GM18861 (cell line): ENCODE data around the gene NANS.
"Not testable (repeated sequence)": the region's sequence is repeated elsewhere in the genome, so short reads cannot be mapped to it uniquely, and the experiment has no call there.

Experiments used
- ATAC-seq: cut with Tn5 transposase; IDR thresholded peaks from one replicate; pipeline ENCODE4 v1.9.1; 2021; ENCODE audit not compliant: unreplicated experiment

The NANS gene

GRCh38 chr9:98056269-98057137, at the start of gene NANS:
NANS (plus strand) TSS chr9:98056732; CDS start chr9:98056809, 77 bp downstream.
- peak; percentile 89 for ATAC-seq

GRCh38 chr9:98007251-98007928, 49.1 kb upstream of the NANS start:
- ATAC-seq, result no peak

- no peak for ATAC-seq
Measured at GRCh38 chr9:98008764-98009163, 47.8 kb upstream of the NANS start.

- no peak for ATAC-seq
Measured at GRCh38 chr9:98009437-98009836, 47.1 kb upstream of the NANS start.

GRCh38 chr9:98009936-98010335, 46.6 kb upstream of the NANS start:
- no peak for ATAC-seq

GRCh38 chr9:98010445-98010844, 46.1 kb upstream of the NANS start:
- peak; percentile 82 for ATAC-seq

GRCh38 chr9:98011122-98011521, 45.4 kb upstream of the NANS start:
- ATAC-seq, result no peak

- no peak for ATAC-seq
Measured at GRCh38 chr9:98016137-98016680, 40.3 kb upstream of the NANS start.

GRCh38 chr9:98017306-98017705, 39.2 kb upstream of the NANS start:
- ATAC-seq, result no peak

GRCh38 chr9:98018347-98018746, 38.2 kb upstream of the NANS start:
- no peak for ATAC-seq

GRCh38 chr9:98019098-98019497, 37.4 kb upstream of the NANS start:
- no peak for ATAC-seq

GRCh38 chr9:98019869-98020268, 36.7 kb upstream of the NANS start:
- ATAC-seq, result not testable (repeated sequence)

GRCh38 chr9:98020476-98021145, 35.9 kb upstream of the NANS start:
- no peak for ATAC-seq

GRCh38 chr9:98021306-98022040, 35.1 kb upstream of the NANS start:
- no peak for ATAC-seq

GRCh38 chr9:98022447-98022846, 34.1 kb upstream of the NANS start:
- ATAC-seq, result no peak

- ATAC-seq, result no peak
Measured at GRCh38 chr9:98024702-98025101, 31.8 kb upstream of the NANS start.

- no peak for ATAC-seq
Measured at GRCh38 chr9:98031169-98031568, 25.4 kb upstream of the NANS start.

- no peak for ATAC-seq
Measured at GRCh38 chr9:98031935-98032334, 24.6 kb upstream of the NANS start.

- no peak for ATAC-seq
Measured at GRCh38 chr9:98034593-98035546, 21.7 kb upstream of the NANS start.

- no peak for ATAC-seq
Measured at GRCh38 chr9:98037357-98037756, 19.2 kb upstream of the NANS start.
